Skeletal muscle satellite cell (primary cell): Measurements from ENCODE around the gene CCDC43.
"Not testable (repeated sequence)": the region's sequence is repeated elsewhere in the genome, so short reads cannot be mapped to it uniquely, and the experiment has no call there.

Experiments
- H3K27me3 ChIP-seq: 2 replicates; pipeline ENCODE4 v1.7.0; 2013; ENCODE audit warnings: low read length; ENCODE audit not compliant: control insufficient read depth, insufficient read depth
- H3K36me3 ChIP-seq: 2 replicates; pipeline ENCODE4 v1.7.0; 2013; ENCODE audit warnings: mild to moderate bottlenecking, control low read depth, low read length; ENCODE audit not compliant: insufficient read depth
- H3K4me1 ChIP-seq: 2 replicates; pipeline ENCODE4 v1.7.0; 2013; ENCODE audit warnings: low read length; ENCODE audit not compliant: control insufficient read depth, insufficient read depth
- H3K4me2 ChIP-seq: 2 replicates; pipeline ENCODE4 v1.7.0; 2013; ENCODE audit warnings: mild to moderate bottlenecking, low read length
- H3K4me3 ChIP-seq: 2 replicates; pipeline ENCODE4 v1.7.0; 2013; ENCODE audit warnings: low read length
- H3K9ac ChIP-seq: 2 replicates; pipeline ENCODE4 v1.7.0; 2013; ENCODE audit warnings: mild to moderate bottlenecking, low read depth, low read length, moderate library complexity
- H3K9me3 ChIP-seq: replicated peaks from 2 replicates; pipeline ENCODE4 v1.7.0; 2013; ENCODE audit warnings: mild to moderate bottlenecking, control low read depth, low read length

CCDC43 gene

DNA sequence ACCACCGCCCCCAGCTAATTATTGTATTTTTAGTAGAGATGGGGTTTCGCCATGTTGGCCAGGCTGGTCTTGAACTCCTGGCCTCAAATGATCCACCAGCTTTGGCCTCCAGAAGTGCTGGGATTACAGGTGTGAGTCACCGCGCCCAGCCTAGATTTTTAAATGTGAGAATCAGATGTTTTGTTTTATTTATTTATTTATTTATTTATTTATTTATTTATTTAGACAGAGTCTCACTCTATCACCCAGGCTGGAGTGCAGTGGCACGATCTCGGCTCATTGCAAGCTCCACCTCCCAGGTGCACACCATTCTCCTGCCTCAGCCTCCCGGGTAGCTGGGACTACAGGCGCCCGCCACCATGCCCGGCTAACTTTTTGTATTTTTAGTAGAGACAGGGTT, 10.7 kb upstream of the CCDC43 start:
- not testable (repeated sequence) for H3K9me3 ChIP-seq, H3K4me1 ChIP-seq, H3K27me3 ChIP-seq, H3K36me3 ChIP-seq, H3K4me3 ChIP-seq, H3K4me2 ChIP-seq, H3K9ac ChIP-seq

GRCh38 chr17:44693609-44694008, 4.0 kb upstream of the CCDC43 start:
- peaks cover 4% of the 10 kb centered on the region for H3K4me1 ChIP-seq
- H3K4me2 ChIP-seq = no peak overlapping the region
- H3K36me3 ChIP-seq = no peaks in the 10 kb centered on the region
- no peak overlapping the region for H3K4me3 ChIP-seq
- no peak overlapping the region for H3K9ac ChIP-seq
- no peaks in the 10 kb centered on the region for H3K9me3 ChIP-seq
- no peaks in the 10 kb centered on the region for H3K27me3 ChIP-seq

DNA sequence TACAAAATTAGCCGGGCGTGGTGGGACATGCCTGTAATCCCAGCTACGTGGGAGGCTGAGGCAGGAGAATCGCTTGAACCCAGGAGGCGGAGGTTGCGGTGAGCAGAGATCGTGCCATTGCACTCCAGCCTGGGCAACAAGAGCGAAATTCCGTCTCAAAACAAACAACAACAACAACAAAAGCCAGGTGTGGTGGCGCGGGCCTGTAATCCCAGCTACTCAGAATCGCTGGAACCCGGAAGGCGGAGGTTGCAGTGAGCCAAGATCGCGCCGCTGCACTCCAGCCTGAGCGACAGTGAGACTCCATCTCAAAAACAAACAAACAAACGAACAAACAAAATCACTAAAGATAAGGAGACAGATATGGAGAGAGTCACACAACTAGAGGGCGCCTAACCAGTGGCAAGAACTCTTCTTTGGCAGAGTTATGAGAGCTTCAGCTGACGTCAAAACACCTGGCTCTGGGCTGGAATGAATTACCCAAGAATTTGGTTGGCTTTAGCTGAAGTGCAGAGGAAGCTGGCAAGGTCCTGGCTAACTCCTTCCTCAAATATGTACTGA, 1.2 kb upstream of the CCDC43 start:
- H3K4me1 ChIP-seq, H3K9me3 ChIP-seq, H3K36me3 ChIP-seq, H3K4me2 ChIP-seq, H3K9ac ChIP-seq, H3K27me3 ChIP-seq, H3K4me3 ChIP-seq: not testable (repeated sequence)

DNA sequence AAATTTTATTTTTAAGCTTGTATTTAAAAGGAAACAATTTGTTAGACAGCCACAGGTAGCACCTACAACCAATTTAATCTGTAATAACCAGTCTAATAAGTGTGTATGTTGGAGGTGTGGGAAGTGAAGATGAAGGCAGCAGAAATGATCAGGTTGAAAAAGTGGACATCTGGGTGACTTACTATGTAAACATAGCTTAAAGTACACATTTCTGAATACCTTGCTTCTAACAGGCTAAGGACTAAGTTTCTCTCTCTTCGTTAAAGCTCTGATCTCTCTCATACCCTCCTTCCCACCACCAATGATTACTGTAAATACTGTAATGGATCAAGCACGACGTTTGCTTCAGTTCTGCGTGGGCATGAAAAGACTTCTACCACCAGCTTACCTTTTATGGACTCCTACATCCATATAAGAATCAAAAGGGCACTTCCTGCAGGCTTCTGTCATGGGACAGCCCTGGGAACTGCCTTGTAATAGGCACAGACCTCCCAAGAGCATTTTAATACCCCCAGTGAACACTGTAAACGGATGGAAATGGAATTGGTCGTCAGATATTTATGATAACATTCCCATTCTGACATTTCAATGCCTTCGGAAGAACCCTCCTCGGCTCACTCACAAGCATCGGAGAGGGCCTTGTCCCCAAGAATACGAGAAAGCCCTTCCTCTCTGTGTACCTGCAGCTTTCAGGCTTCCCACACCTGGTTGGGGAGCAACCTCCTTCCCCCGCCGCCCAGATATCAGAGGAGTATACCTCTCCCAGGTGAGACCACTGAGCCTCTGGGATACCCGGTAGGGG, 700 bp downstream of the CCDC43 start:
- no peaks in the 10 kb centered on the region for H3K27me3 ChIP-seq
- H3K4me3 ChIP-seq = peak overlapping the region; percentile 98
- peaks cover under 1% of the 10 kb centered on the region for H3K36me3 ChIP-seq
- H3K4me2 ChIP-seq = peak overlapping the region; percentile 94
- peak overlapping the region; percentile 94 for H3K9ac ChIP-seq
- H3K4me1 ChIP-seq = peaks cover 8% of the 10 kb centered on the region
- H3K9me3 ChIP-seq = no peaks in the 10 kb centered on the region

DNA sequence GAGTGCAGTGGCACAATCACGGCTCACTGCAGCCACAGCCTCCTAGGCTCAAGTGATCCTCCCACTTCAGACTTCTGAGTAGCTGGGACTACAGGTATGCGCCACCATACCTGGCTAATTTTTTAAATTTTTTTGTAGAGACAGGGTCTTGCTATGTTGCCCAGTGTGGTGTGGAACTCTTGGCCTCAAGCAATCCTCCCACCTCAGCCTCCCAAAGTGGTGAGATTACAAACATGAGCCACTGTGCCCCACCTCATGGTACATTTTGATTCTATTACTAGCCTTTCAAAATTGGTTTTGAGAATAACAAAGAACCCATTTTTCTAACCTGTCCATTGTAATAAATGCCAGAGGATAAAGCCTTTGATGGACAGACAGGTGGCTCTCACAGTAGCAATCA, 1.4 kb downstream of the CCDC43 start:
- Histone ChIP-seq H3K9ac (no peak overlapping the region), H3K4me1 (peaks cover 8% of the 10 kb centered on the region), H3K9me3 (no peaks in the 10 kb centered on the region), H3K4me3 (peak overlapping the region; percentile 98), H3K4me2 (peak overlapping the region; percentile 94), H3K36me3 (peaks cover 4% of the 10 kb centered on the region), H3K27me3 (no peaks in the 10 kb centered on the region)

GRCh38 chr17:44687756-44688155, 1.8 kb downstream of the CCDC43 start:
- Histone ChIP-seq H3K4me1 (peaks cover 8% of the 10 kb centered on the region), H3K4me2 (no peak overlapping the region), H3K27me3 (no peaks in the 10 kb centered on the region), H3K9me3 (no peaks in the 10 kb centered on the region), H3K9ac (no peak overlapping the region), H3K36me3 (peaks cover 4% of the 10 kb centered on the region), H3K4me3 (no peak overlapping the region)

DNA sequence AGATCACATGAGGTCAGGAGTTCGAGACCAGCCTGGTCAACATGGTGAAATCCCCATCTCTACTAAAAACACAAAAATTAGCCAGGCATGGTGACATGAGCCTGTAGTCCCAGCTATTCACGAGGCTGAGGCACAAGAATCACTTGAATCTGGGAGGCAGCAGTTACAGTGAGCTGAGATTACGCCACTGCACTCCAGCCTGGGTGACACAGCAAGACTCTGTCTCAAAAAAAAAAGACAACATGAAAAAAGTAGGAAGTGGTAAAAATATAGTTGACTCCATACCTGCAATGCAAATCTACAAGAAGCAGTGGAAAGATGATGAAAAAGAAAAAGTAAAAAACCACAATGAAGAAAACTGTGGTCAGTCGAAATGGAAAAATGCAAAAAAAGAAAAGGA, 6.3 kb downstream of the CCDC43 start:
- not testable (repeated sequence) for H3K4me2 ChIP-seq, H3K9me3 ChIP-seq, H3K9ac ChIP-seq, H3K27me3 ChIP-seq, H3K4me3 ChIP-seq, H3K4me1 ChIP-seq
- H3K36me3 ChIP-seq = peaks cover 30% of the 10 kb centered on the region

GRCh38 chr17:44677136-44677535, 12.4 kb downstream of the CCDC43 start:
- Histone ChIP-seq H3K4me3 (no peak overlapping the region), H3K36me3 (peaks cover 24% of the 10 kb centered on the region), H3K27me3 (no peaks in the 10 kb centered on the region), H3K9me3 (no peaks in the 10 kb centered on the region), H3K9ac (no peak overlapping the region), H3K4me1 (peaks cover 14% of the 10 kb centered on the region), H3K4me2 (peak overlapping the region; percentile 3)

GRCh38 chr17:44673893-44674292, 15.7 kb downstream of the CCDC43 start:
- H3K4me3 ChIP-seq = no peak overlapping the region
- no peaks in the 10 kb centered on the region for H3K9me3 ChIP-seq
- H3K4me2 ChIP-seq = no peak overlapping the region
- no peak overlapping the region for H3K9ac ChIP-seq
- H3K27me3 ChIP-seq = no peaks in the 10 kb centered on the region
- peaks cover 4% of the 10 kb centered on the region for H3K36me3 ChIP-seq
- peaks cover 14% of the 10 kb centered on the region for H3K4me1 ChIP-seq

DNA sequence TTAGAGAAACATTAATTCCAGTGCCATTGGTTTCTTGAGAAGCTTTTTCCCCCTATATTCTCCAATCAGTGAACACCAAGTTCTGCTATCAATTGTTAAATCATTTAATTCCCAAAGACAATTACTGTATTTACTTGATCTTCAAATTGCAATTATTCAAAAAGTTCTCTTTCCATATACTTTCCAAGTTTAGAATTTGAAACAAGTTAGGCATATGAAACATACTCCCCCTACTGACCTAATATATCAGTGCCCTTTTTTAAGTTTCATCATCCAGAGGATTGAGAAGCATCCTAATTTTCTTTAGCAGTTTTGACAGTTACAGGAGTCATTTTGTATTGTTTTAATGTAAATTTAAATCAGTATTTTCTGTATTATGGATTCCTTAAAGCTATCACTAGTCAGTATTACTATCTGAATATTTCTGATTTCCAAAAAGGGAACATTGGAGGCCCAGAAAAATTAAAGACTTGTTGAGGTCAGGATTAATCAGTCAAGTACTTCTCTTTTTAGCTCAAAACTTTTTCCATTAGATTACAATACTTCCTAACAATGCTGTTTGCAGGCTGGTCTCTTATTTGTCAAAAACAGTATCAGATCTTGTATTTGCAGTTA, 17.0 kb downstream of the CCDC43 start:
- no peak overlapping the region for H3K4me2 ChIP-seq
- no peaks in the 10 kb centered on the region for H3K9me3 ChIP-seq
- H3K4me3 ChIP-seq = no peak overlapping the region
- H3K9ac ChIP-seq = no peak overlapping the region
- peaks cover 9% of the 10 kb centered on the region for H3K4me1 ChIP-seq
- no peaks in the 10 kb centered on the region for H3K27me3 ChIP-seq
- no peaks in the 10 kb centered on the region for H3K36me3 ChIP-seq

- Histone ChIP-seq H3K9ac (no peak overlapping the region), H3K4me2 (no peak overlapping the region), H3K4me1 (no peaks in the 10 kb centered on the region), H3K36me3 (no peaks in the 10 kb centered on the region), H3K27me3 (no peaks in the 10 kb centered on the region), H3K4me3 (no peak overlapping the region), H3K9me3 (no peaks in the 10 kb centered on the region)
These were observed 23.6 kb downstream of the CCDC43 start for GRCh38 chr17:44666006-44666405.

GRCh38 chr17:44664867-44665266, 24.7 kb downstream of the CCDC43 start:
- Histone ChIP-seq H3K36me3 (no peaks in the 10 kb centered on the region), H3K4me3 (no peak overlapping the region), H3K4me2 (no peak overlapping the region), H3K4me1 (no peaks in the 10 kb centered on the region), H3K9me3 (no peaks in the 10 kb centered on the region), H3K27me3 (no peaks in the 10 kb centered on the region), H3K9ac (no peak overlapping the region)
